OCI-LY1 (cell line): ENCODE results near the gene DDAH1.

Experiments used
- H2AFZ ChIP-seq: fragments of 200-600 bp; sonication (generic), shearing (Covaris generic); 2 replicates; pipeline ENCODE4 v1.6.0; 2014; ENCODE audit warnings: antibody characterized with exemption, mild to moderate bottlenecking, low read length
- H3F3A ChIP-seq: fragments of 200-600 bp; sonication (generic), shearing (Covaris generic); 2 replicates; pipeline ENCODE4 v1.6.0; 2014; ENCODE audit warnings: mild to moderate bottlenecking, antibody characterized with exemption, low read length, moderate library complexity; ENCODE audit not compliant: insufficient read depth
- H3K27ac ChIP-seq: fragments of 200-600 bp; sonication (generic); 2 replicates; pipeline ENCODE4 v1.5.1; 2014; ENCODE audit warnings: low read length, mixed run types, mild to moderate bottlenecking, low read depth; ENCODE audit not compliant: poor library complexity, severe bottlenecking
- H3K27me3 ChIP-seq: fragments of 200-600 bp; sonication (generic); 2 replicates; pipeline ENCODE4 v1.6.0; 2014; ENCODE audit warnings: antibody characterized with exemption, mild to moderate bottlenecking, low read length, moderate library complexity; ENCODE audit not compliant: insufficient read depth
- H3K36me3 ChIP-seq: fragments of 200-600 bp; sonication (generic); 2 replicates; pipeline ENCODE4 v1.6.1; 2014; ENCODE audit warnings: mild to moderate bottlenecking, antibody characterized with exemption, low read length, moderate library complexity, mixed read lengths; ENCODE audit not compliant: insufficient read depth
- H3K4me1 ChIP-seq: fragments of 200-600 bp; sonication (generic); 2 replicates; pipeline ENCODE4 v1.5.1; 2014; ENCODE audit warnings: mild to moderate bottlenecking, low read length, moderate library complexity; ENCODE audit not compliant: insufficient read depth, severe bottlenecking
- H3K4me2 ChIP-seq: fragments of 200-600 bp; sonication (generic), shearing (Covaris generic); 2 replicates; pipeline ENCODE4 v1.6.1; 2014; ENCODE audit warnings: low read length
- H3K4me3 ChIP-seq: fragments of 200-600 bp; sonication (generic); 2 replicates; pipeline ENCODE4 v1.5.1; 2014; ENCODE audit warnings: low read length, low read depth, mild to moderate bottlenecking, mixed read lengths; ENCODE audit not compliant: poor library complexity, severe bottlenecking
- H3K79me2 ChIP-seq: fragments of 200-600 bp; shearing (Covaris generic); 2 replicates; pipeline ENCODE4 v1.6.1; 2016; ENCODE audit warnings: mixed run types, low read length, mixed read lengths; ENCODE audit not compliant: insufficient read depth
- H3K9ac ChIP-seq: fragments of 200-600 bp; sonication (generic), shearing (Covaris generic); 2 replicates; pipeline ENCODE4 v1.6.1; 2014; ENCODE audit warnings: mild to moderate bottlenecking, low read length, mixed read lengths
- H3K9me2 ChIP-seq: fragments of 200-600 bp; sonication (generic), shearing (Covaris generic); 2 replicates; pipeline ENCODE4 v1.6.1; 2014; ENCODE audit warnings: low read depth, mild to moderate bottlenecking, low read length, mixed read lengths
- H3K9me3 ChIP-seq: fragments of 200-600 bp; shearing (Covaris generic); 2 replicates; pipeline ENCODE4 v1.6.1; 2014; ENCODE audit warnings: low read length, mixed read lengths
- H4K20me1 ChIP-seq: fragments of 200-600 bp; sonication (generic), shearing (Covaris generic); 2 replicates; pipeline ENCODE4 v1.6.0; 2016; ENCODE audit warnings: mild to moderate bottlenecking, low read length; ENCODE audit not compliant: insufficient read depth
- EZH2 ChIP-seq: fragments of 200-600 bp; sonication (generic), shearing (Covaris generic); IDR thresholded peaks from 2 replicates; pipeline ENCODE4 v1.8.0; 2017; ENCODE audit warnings: borderline replicate concordance, mixed run types, mild to moderate bottlenecking, antibody characterized with exemption, low read length, moderate library complexity, mixed read lengths
- TF ChIP-seq, protein P1 (sequence below): fragments of 200-600 bp; sonication (generic), shearing (Covaris generic); IDR thresholded peaks from 2 replicates; pipeline ENCODE4 v1.5.1; 2017; ENCODE audit warnings: mild to moderate bottlenecking, antibody characterized with exemption, low read length, moderate library complexity, mixed read lengths

The DDAH1 gene

DNA sequence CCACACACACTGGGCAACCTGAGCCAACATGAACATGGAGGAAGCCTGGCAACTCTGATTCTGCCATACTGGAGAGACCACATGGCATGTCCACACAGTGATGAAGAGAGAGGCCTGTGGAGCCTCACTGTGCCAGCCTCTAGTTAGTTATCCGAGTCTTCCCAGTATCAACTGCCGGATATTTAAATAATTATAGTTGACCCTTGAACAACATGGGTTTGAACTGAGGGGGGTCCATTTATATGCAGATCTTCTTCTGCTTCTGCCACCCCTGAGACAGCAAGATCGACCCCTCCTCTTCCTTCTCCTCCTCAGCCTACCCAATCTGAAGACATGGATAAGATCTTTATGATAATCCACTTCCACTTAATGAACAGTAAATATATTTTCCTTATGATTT lies 27.8 kb downstream of the DDAH1 start:
- Histone ChIP-seq H2AFZ (no peak overlapping the region), H3K4me3 (no peak overlapping the region), H3K9me3 (no peaks in the 10 kb centered on the region), H3K4me2 (no peak overlapping the region), H3K27me3 (no peaks in the 10 kb centered on the region), H3K9me2 (no peaks in the 10 kb centered on the region), H3K27ac (no peak overlapping the region), H3F3A (no peaks in the 10 kb centered on the region), H4K20me1 (no peaks in the 10 kb centered on the region), H3K36me3 (no peaks in the 10 kb centered on the region), H3K79me2 (no peaks in the 10 kb centered on the region), H3K9ac (no peak overlapping the region), H3K4me1 (no peaks in the 10 kb centered on the region)
- no peak for TF ChIP-seq EZH2
- TF ChIP-seq, protein P1, sequence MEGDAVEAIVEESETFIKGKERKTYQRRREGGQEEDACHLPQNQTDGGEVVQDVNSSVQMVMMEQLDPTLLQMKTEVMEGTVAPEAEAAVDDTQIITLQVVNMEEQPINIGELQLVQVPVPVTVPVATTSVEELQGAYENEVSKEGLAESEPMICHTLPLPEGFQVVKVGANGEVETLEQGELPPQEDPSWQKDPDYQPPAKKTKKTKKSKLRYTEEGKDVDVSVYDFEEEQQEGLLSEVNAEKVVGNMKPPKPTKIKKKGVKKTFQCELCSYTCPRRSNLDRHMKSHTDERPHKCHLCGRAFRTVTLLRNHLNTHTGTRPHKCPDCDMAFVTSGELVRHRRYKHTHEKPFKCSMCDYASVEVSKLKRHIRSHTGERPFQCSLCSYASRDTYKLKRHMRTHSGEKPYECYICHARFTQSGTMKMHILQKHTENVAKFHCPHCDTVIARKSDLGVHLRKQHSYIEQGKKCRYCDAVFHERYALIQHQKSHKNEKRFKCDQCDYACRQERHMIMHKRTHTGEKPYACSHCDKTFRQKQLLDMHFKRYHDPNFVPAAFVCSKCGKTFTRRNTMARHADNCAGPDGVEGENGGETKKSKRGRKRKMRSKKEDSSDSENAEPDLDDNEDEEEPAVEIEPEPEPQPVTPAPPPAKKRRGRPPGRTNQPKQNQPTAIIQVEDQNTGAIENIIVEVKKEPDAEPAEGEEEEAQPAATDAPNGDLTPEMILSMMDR = no peak

DNA sequence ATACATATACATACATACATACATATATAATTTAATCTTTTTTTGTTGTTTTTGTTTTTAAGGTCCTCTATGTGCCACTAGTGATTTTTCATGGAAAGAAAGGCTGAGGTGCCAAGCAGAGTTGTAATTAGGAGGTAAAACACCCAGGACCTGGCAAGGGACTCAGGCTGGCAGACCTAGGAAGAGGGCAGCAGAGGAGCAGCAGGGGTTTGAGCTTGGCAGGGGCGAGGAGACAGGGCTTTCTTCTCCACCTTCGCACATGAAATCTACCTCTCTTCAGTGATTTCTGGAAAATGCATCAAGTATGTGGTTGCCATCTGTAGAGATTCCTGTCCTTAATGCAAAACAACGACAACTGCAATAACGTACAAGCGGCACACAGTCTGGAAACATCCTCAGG lies 31.9 kb downstream of the DDAH1 start:
- no peak for TF ChIP-seq EZH2
- TF ChIP-seq, protein P1 = no peak
- Histone ChIP-seq H3K27me3 (no peaks in the 10 kb centered on the region), H3K9me2 (no peaks in the 10 kb centered on the region), H3K9me3 (no peaks in the 10 kb centered on the region), H4K20me1 (no peaks in the 10 kb centered on the region), H3K27ac (no peak overlapping the region), H3K36me3 (no peaks in the 10 kb centered on the region), H3F3A (no peaks in the 10 kb centered on the region), H2AFZ (no peak overlapping the region), H3K4me2 (no peak overlapping the region), H3K9ac (no peak overlapping the region), H3K4me1 (no peaks in the 10 kb centered on the region), H3K79me2 (no peaks in the 10 kb centered on the region), H3K4me3 (no peak overlapping the region)

DNA sequence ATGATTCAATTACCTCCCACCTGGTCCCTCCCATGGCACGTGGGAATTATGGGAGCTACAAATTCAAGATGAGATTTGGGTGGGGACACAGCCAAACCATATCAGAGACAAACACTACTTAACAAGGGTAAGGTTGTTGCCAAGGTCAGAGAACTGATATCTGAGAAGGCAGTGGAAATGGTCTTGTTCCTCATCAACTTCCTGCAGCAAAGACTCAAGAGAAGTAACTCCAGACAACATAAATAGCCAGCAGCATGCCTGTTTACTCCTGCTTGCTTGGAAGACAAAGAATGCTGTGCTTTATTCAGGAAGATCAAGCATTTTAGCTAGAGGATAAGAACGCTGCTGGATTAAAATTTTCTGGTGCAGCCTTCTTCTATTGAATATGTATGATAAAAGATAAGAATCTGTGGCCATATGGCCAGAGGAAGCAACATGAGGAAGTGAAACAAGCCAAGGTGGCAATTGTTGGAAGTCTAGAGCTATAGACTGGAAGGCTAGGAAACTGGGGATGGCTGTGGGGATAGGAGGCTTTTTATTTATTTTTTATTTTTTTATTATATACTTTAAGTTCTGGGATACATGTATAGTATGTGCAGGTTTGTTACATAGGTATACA lies 36.4 kb downstream of the DDAH1 start:
- H3K9ac ChIP-seq = no peak overlapping the region

More for the DNA sequence above, 36.4 kb downstream of the DDAH1 start:
- no peaks in the 10 kb centered on the region for H3K27me3 ChIP-seq
- no peak for TF ChIP-seq EZH2
- TF ChIP-seq, protein P1 = no peak
- H3K4me2 ChIP-seq = no peak overlapping the region
- H4K20me1 ChIP-seq = no peaks in the 10 kb centered on the region
- no peak overlapping the region for H2AFZ ChIP-seq
- H3K79me2 ChIP-seq = no peaks in the 10 kb centered on the region
- H3K36me3 ChIP-seq = no peaks in the 10 kb centered on the region
- no peaks in the 10 kb centered on the region for H3F3A ChIP-seq
- H3K27ac ChIP-seq = no peak overlapping the region
- no peaks in the 10 kb centered on the region for H3K9me2 ChIP-seq
- H3K9me3 ChIP-seq = no peaks in the 10 kb centered on the region
- no peaks in the 10 kb centered on the region for H3K4me1 ChIP-seq
- H3K4me3 ChIP-seq = no peak overlapping the region
